NCI-H526 (cell line): Measurements from ENCODE around the gene C1orf159.
"Not testable (repeated sequence)": the region's sequence is repeated elsewhere in the genome, so short reads cannot be mapped to it uniquely, and the experiment has no call there.

Source experiments
- DNase-seq, 2 experiments: peaks; one replicate each; lab custom pipeline; 2025; lab: John Stamatoyannopoulos, UW

Gene C1orf159

GRCh38 chr1:1067284-1067859, 48.5 kb downstream of the C1orf159 start:
- peak in 1 of 2 experiments; percentile 89 for DNase-seq

GRCh38 chr1:1066403-1067283, 49.2 kb downstream of the C1orf159 start:
- DNase-seq: peak; percentile 97

GRCh38 chr1:1065940-1066304, 50.0 kb downstream of the C1orf159 start:
- not testable (repeated sequence) for DNase-seq

- no peak for DNase-seq
Measured at GRCh38 chr1:1065265-1065939, 50.5 kb downstream of the C1orf159 start.

GRCh38 chr1:1063945-1064831, 51.7 kb downstream of the C1orf159 start:
- DNase-seq: peak in 1 of 2 experiments; percentile 78

- DNase-seq: no peak
Measured at GRCh38 chr1:1063261-1063944, 52.5 kb downstream of the C1orf159 start.

GRCh38 chr1:1062348-1063163, 53.3 kb downstream of the C1orf159 start:
- no peak for DNase-seq

GRCh38 chr1:1061682-1062345, 54.1 kb downstream of the C1orf159 start:
- DNase-seq: peak in 1 of 2 experiments; percentile 59

GRCh38 chr1:1060281-1061000, 55.4 kb downstream of the C1orf159 start:
- DNase-seq: no peak

- DNase-seq: peak; percentile 39 to 94
Measured at GRCh38 chr1:1059494-1060280, 56.2 kb downstream of the C1orf159 start.

GRCh38 chr1:1058921-1059493, 56.9 kb downstream of the C1orf159 start:
- DNase-seq: peak in 1 of 2 experiments; percentile 72

GRCh38 chr1:1058088-1058905, 57.6 kb downstream of the C1orf159 start:
- DNase-seq: no peak

GRCh38 chr1:1057769-1058087, 58.2 kb downstream of the C1orf159 start:
- DNase-seq: not testable (repeated sequence)

GRCh38 chr1:1055841-1056736, 59.8 kb downstream of the C1orf159 start:
- DNase-seq: no peak

GRCh38 chr1:1054971-1055370, 60.9 kb downstream of the C1orf159 start:
- DNase-seq: no peak

- no peak for DNase-seq
Measured at GRCh38 chr1:1054099-1054700, 61.7 kb downstream of the C1orf159 start.
